GM21786 (cell line): Measurements from ENCODE around the gene UNC79.

ENCODE experiments used
- ATAC-seq: cut with Tn5 transposase; IDR thresholded peaks from one replicate; pipeline ENCODE4 v1.9.1; 2021; ENCODE audit not compliant: unreplicated experiment

UNC79 gene

DNA sequence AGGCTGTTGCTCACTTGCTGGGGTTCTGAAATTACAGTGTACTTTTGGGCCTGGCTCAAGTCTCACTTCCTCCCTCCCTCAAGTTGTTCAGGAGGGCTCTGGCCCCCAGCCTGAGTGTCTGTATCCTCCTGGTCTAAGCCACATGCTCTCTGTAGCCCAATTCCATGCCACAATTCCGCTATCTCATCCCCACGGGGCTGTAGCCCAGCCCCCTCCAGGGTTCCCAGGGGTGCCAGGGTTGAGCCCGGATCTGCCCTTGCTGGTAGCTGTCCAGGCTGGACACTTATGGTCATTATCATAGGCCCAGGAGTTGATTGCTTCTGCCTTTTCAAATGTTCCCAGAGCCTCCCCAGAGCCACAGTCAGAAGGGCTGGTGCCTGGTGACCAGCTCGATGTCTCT lies 292.3 kb downstream of the UNC79 start:
- no peak for ATAC-seq

DNA sequence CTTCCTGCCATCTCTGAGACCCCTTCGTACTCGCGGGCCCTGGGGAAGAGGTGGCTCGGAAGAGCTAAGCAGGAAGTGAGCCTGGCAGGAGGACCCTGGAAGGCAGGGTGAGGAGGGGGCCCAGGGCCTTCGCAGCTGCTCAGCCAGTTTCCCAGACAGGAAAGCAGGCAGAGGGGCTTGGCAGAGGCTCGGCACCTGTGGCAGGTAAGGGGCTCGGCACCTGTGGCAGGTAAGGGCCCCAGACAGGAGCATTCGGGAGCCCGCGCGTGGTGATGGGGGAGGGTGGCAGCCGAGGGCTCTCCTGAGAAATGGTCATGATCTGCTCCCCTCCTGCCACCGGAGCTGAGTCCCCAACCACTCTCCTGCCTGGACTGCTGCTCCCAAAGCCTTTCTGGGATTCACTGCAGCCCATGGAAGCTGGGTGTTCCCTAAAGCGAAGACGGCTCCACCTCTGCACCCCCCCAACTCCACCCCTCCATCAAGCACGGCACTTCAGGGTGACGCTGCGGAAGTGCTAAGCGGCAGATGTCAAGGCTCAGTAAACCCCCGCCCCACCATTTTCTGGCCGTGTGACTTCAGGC lies 294.4 kb downstream of the UNC79 start:
- no peak for ATAC-seq

DNA sequence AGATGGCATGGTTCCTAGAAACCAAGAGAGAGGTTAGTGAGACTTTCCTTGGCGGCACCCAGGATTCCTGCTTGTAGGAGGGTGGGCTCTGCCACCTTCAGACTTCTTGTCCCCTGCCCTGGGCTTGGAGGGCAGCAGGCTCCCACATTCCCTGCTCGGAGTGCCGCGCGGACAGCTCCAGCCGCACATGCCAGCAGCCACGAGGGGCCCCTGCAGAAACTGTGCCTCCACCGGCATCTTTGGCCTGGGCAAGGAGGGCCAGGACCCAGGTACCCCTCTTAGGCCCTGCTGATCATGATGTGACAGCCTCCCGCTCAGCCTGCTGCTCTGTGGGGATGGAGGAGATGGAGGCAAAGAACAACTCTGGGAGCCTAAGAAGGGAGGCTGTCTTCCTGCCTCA lies 295.3 kb downstream of the UNC79 start:
- ATAC-seq = no peak

DNA sequence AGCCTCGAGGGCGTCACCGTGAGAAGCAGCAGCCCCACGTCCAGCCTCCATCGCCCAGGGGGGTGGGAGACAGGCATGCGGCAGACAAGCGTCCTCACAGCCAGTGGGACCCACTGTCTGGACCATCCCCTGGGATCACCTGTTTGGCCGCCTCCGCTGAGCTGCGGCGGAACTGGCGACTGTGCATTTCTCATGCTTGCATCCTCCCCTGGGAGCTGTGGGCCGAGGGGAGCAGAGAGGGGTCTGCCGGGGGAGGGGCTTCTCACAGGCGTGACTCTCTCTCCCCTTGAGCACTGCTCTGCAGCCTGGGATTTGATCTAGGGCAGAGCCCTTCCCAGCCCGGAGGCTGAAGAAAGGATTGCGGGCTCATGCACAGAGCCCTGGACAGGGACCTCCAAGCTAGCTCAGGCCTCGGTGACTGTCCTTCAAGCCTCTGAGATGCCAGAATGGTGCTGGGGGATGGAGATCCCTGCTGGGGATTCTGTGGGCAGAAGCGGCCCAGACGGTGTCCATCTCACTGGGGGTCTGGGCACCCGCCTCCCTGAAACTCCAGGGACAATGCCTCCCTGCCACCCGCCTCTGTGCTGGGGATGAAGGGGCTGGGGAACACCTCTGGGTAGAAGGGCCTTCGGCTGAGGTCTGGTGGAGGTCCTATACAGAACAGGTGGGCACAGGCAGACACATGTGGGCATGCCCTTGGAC lies 296.5 kb downstream of the UNC79 start:
- no peak for ATAC-seq

DNA sequence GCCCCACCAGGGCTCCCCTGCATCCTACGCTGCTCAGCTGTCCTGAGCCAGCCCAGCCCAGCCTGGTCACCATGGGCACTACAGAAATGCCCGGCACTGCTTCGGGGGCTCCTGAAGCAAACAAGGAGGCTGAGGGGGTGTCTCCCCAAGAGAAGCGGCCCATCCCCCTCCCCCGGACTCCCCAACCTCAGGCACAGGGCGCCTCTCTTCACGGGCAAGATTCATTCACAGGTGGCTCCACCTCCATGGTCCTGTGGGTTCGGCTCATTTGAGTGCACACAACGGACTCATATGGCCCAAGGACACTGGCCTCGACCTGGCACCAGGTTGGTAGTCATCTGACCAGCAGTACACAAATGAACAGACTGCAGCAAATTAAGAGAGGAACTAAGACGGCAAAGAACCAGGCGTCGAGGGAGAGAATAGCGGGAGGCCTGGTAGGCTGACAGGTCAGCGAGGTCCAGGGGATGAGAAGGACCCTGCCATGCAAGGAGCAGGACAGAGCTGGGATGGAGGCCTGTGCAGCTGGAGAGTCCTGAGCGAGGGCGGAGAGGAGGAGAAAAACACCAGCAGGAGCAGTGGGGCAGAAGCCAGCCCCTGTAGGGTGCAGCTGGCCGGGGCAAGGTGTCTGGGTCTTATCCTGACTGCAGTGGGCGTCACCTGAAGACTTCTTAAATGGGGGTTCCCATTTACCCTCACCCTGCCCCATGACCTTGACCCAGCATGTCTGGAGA lies 297.3 kb downstream of the UNC79 start:
- no peak for ATAC-seq

DNA sequence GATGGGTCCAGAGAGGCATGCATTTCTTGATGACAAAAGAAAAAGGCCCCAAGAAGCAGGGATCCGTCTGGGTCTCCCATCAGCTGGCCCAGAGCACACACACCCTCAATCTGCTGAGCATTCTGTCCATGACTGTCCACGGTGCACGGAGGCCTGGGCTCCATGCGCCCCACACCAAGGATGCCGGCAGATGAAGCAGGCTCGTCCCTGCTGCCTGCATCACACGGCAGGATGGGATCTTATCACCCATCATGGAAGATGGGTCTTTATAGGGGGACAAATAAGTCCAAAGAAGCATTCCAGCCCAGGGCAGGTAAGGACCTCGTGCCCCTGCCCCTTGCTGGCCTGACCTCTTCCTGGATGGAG lies 297.9 kb downstream of the UNC79 start:
- no peak for ATAC-seq

DNA sequence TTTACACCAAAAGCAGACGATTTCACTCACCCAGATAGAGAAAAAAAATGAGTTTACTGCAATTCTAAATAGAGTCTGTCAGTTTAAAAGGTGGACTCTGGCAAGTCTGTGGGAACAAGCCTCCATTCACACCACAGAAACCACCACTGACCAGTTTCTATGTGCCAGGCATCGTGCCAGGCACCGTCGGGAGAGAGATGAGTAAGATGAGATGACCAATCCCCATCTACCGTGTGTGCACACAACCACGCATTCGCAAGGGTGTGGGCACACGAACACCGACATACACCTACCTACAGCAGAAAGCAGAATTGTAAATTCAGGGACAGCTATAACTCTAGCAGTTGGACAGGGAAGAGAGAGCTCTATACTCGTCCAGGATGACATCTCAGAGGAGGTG lies 299.3 kb downstream of the UNC79 start:
- ATAC-seq = no peak

DNA sequence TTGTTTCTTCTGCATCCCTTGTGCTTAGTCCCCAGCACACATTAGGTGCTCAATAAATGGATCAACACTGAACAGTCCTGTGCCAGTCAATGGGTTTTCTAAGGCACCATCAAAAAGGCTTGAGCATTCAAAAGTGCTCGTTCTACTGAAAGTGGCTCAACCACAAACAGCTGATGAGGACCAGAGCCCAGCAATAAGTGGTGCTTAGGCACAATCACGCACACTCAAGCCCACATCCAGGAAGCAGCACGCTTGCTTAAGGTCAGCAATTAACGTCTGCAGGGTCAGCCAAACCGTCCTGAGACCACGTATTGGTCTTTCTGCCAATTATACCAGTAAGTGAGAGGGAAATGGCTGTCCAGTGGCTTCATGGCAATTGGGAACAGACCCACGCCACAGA lies 301.0 kb downstream of the UNC79 start:
- ATAC-seq = no peak

DNA sequence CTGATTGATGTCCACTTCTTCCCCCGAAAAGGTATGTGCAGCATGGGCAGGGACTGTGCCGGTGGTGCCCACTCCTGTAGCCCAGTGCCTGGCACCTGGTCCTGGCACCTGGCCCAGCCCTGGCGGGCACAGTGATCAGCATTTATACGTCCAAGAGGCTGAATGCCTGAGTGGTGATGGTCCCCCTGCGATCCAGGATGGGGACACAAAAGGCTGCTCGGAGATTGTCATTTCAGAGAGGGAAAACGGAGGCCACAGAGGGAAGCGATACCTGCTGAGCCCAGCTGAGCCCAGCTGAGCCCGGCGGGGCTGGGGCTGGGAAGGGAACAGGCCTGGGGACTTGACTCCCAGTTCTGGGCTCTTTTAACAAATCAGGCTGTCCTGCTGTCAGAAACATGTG lies 301.8 kb downstream of the UNC79 start:
- ATAC-seq = no peak

DNA sequence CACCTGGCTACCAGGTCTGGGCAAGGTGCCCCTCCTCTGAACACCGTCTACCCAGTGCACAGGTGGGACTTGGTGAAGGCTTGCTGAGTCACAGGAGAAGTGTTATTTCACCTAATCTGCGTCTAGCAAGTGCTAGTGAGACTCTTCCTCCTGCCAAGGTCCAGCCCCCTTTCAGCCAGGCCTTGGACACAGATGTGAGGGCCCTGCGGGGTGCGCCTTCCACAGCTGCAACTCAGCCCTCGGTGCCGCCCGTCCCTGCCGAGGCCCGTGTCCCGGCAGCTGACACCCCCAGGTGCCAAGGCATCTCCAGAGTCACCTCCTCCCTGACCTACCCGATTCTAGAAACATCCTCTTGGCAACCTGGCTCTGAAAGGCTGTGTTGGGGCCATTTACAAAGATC lies 302.5 kb downstream of the UNC79 start:
- no peak for ATAC-seq

DNA sequence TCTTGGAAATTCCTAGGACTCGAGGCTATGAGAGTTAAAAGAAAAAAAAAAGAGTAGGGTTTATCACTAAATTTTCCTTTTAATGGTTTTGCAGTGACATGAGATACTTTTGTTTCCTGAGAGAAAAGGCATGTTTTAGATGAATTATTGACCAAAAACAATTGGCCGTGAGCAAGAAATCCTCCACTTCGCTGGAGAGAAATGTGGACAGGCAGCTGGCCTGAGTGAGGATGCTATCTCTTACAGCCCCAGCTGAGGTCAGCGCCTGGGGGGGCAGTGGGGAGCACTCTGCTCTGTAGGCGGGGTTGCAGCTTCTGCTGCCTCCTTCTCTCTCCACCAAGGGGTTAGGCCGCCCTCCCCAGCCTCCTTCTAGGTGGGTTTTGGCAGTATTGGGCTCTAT lies 302.9 kb downstream of the UNC79 start:
- no peak for ATAC-seq

DNA sequence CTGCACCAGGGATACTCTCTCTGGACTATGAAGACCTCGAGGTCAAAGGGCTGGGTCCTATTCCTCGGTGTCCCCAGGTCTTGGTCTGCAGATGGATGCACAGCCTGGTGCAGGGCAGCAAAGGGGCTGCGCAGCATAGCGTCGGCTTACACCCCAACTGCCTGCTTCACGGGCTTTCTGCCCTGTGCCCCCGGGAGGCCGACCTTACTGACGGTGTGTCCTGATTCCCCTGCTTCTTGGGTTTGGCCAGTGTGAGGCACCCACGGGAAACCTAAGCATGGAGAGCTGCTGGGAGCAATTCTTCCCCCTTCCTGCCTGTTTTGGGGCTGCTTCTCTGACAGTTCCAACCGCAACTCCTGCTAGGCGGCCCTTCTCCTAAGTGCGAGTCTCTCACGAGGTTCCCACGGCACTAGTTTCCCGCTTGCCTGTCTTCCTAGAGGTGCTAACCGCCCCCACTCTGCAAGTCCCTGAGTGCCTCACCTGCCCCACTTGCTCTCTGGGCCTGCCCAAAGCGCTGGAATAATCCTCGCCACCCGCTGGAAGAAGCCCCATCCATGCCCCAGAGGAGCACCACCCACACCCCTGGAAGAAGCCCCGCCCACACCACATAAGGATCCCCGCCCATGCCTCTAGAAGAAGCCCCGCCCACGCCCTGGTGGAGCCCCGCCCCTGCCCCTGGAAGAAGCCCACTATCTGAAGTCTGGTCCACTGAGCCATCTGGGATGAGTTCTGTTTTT lies 303.5 kb downstream of the UNC79 start:
- ATAC-seq = no peak

DNA sequence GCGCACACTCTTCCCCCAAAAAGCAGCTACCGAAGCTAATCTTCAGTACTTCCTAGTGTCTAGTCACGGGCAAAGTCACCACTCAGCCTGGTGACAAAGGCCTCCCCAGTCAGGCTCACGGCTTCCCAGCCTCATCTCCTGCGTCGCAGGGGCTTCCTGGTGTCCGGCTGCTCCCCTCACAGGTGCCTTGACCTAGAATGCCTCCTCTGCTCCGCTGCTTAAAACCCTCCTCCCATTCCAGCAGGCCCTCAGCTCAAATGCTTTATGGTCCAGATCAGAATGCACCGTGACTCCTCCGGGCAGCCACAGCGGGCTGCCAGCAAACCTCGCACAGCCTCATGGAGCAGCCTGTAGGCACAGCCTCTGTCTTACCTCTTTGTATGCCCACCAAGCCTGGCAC lies 304.5 kb downstream of the UNC79 start:
- ATAC-seq = no peak

DNA sequence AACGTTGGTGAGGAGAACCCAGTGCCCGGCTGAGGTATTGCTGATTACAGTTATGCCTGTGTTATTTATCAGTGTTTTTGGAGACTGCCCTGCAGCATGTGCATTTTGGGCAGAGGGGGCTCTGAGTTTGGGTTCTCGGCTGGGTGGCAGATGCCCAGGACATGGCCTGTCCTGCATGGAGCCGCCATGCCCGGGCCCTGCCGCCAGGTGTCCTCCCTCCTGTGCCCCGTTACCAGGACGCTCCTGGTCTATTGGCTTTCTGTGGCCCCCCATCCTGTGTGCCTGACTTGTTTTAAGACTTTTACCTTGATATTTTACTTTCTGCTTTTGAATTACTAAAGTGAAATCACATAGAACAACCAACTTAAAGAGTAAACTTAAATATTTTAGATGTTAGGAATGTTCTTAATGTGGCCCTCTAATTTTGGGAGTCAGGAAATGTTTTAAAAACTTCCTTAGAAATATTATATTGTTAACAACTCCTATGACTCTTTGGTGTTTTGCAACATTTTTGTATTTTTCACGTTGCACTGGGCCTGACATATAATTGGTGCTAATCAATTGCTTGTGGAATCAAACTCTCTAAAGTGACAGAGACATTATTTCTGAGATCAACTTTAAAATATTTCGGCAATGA lies 305.8 kb downstream of the UNC79 start:
- ATAC-seq = no peak

DNA sequence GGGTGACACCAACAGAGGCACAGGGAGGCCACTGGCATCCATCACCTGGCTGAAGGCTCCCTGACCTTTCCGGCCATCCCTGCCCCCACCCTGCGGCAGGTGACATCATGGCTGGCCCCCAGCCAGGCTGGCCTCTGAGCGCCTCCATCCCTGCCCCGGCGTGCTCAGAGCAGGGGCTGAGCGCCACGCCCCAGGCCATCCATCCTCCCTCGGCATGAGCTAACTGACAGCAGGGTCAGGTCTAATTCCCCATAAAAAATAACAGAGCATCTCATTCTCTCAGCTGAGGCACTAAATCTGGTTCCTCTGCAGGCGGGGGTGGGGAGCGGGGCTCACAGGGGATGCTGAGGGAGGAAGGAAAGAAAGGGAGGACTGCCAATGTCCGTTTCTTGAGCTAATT lies 306.9 kb downstream of the UNC79 start:
- ATAC-seq = no peak

DNA sequence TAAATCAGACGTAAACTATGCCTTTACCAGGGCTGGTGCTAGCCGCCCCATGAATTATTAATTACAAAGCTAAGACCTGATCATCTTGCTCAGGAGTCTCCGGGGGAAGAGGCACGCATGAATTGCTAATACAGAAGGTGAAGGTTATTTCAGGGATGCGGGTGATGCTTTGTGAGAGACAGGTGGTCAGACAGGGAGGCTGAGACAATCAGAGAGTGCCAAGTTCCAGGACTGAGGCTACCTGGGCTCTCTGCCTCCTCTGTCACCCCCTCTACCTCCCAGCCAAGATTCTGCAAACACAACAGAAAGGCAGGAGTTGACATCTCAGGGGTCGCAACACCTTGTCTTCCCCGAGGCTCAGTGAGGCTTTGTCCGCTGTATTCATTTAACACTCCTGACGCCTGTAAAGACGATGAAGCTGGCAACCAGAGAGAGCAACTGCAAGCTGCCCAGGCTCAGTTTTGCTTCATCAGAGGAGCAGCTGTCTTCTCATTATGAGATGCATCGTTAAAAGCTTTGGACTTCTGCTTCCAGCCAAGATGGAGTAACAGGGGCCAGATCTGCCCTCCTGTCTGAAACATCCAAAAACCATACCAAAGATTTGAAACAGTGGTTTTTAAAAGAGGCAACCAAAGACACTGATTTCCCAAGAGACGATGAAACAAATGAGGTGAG lies 311.0 kb downstream of the UNC79 start:
- no peak for ATAC-seq

DNA sequence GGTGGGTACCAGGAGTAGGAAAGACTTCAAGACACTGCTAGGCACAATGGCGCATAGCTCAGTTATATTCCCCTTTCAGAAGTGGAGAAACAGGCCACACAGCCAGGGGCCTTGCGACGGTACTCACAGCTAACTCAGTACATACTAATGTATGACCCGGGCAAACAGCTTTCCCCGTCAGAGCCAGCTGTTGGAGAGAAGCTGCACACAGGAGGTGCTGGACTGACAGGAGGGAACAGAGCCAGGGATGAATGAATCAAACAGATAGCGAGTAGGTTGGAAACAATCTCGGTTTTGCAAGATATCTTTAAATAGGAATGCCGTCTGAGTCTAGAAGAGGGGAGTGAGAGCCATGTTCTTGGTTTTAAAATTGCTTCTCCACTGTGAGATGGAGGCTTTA lies 312.0 kb downstream of the UNC79 start:
- ATAC-seq = no peak

DNA sequence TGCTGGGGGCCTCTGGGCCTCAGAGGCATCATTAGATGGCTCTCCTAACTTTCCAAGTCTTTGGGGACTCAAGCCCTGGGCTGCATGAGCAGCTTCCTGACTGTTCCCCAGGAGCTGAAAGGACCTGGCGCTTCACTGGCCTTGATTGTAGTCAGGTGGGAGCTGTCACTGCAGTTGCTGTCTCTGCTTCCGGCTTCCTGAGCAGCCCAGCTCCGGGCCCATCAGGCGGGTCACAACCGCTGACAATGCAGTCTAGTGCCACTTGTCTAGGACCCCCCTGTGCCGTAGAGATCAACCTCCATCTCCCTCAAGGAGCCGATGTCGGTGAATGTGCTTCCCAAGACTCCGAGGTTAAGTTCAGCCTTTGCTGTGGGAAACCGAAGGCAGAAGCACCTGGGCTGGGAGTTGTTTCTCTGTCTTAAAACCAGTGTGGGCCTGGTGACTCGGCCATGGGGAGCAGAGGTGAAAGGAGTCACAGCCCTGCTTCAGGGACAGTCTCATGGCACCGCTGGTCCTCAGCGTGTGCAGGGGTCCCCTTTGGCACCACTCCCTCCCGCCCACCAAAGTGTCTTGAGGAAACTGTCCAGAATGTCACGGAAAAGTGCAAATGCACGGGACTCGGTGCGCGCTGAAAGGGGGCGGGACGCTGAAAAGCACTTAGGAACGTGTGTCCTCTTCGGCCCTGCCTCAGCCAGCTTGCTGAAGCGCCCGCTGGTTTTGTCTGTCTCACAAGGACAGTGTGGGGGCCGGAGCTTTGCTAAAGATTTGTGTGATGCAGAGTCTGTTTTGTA lies 312.7 kb downstream of the UNC79 start:
- no peak for ATAC-seq

DNA sequence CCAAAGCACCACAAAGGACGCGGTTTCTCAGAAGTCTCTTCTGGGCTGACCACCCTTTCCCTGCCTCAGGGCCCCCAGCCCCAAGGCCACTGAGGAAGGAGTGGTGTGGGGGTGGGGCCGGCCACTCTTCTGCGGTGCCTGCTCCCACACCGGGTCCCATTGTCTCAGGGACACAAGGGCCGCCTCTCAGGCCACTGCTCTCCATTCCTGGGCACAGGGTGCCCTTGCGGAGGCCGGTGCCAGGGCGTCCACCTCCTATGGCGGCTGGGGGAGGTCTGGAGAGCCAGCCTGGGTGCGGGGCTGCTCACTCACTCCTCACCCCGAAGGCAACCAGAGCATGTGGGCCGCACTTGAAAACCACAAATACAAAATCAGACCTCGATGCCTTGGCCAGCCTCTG lies 313.4 kb downstream of the UNC79 start:
- ATAC-seq = no peak

DNA sequence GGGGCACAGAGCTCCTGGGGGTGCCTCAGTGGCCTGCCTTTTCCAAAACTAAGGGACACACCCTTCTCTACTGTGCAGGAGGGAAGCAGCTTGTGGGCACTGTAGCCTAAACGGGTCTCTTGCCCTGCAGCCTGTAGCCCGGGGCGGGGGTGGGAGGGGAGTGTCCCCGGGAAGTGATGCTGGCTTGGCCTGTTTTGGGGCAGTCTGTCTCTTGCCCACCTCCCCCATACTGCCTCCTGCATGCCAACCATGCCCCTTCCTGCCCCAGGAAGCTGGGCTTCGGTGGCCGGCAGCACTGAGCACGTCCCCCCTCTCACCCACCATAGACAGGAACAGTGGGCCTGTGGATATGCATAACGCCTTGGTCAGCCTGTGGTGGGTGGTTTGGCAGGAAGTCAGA lies 314.1 kb downstream of the UNC79 start:
- ATAC-seq = no peak
